H54 (cell line): ENCODE data around the gene RHBDF2.

Experiments
- DNase-seq: peaks from one replicate; pipeline ENCODE4 v3.0.0; 2011; ENCODE audit warnings: low spot score, mixed read lengths; ENCODE audit not compliant: insufficient read length
- FAIRE-seq: peaks from 3 replicates; lab custom pipeline; 2011; peaks lifted over from hg19 to GRCh38; lab: Jason Lieb, UNC
- POLR2A ChIP-seq: IDR thresholded peaks from 2 replicates; pipeline ENCODE4 v1.6.1; 2011; ENCODE audit warnings: low read depth, mild to moderate bottlenecking, low read length

Gene RHBDF2

DNA sequence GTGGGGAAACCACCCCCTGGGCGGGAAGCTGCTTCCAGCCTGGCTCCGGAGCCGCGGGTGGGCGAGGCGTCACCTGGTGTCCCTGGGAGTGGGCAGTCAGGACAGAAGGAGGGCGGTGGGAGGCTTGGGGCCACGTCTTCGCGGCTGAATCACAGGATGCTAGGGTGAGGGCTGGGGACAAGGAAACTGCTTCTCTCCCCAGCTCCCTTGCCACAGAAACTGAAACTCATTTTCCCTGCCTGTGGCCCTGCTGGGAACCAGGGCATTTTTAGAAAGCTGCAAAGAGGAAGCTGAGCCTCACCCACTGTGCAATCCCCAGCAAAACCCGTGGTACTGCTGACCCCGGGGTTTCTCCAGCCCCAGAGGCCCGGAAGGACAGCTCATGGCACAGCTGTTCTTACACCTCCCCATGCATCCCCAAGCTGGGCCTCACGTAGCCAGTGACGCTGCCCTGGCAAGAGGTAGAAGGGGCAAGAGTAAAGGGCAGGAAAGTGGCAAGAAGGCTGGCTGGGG, 8.2 kb downstream of the RHBDF2 start:
- DNase-seq (peak; percentile 83), FAIRE-seq (no peak)
- no peak for TF ChIP-seq POLR2A

DNA sequence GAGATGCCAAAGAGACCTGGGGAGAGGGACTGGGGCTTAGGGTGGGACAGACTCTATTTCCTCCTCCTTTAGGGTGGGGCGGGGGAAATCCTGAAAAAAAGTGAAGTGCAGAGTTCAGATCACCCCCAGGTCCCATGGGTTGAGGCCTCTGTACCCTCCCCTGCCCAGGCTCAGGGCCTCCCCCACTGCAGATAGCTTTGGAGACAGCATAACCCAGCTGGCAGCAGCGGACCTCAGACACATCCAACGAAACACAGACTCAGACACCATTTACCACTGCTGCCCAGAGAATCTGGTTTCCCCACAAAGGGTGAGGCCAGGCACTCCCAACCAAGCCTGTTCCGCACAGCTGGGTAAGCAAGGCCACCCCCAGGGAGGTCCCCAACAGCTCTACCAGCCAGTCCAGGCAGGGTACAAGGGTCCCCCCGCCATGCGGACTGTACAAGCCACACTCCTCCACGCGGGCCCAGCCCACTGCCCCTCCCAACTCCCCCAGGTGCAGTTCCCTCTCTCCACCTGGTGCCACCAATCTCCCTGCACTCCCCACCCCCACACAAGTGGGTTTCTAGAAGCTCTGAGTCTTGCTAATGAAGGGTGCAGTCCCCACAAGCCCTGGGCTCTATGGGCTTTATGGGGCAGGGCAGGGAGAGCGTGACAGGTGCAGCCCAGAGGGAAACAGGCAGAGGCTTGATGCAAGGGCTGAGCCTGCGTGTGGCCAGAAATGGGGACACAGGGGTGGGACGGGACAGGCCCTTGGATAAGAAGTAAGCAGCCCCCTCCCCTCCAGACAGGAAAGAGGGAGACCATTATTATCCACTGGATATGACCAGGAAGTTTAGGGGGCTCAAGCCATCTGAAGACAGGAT, 8.9 kb downstream of the RHBDF2 start:
- no peak for TF ChIP-seq POLR2A
- FAIRE-seq (no peak), DNase-seq (no peak)

DNA sequence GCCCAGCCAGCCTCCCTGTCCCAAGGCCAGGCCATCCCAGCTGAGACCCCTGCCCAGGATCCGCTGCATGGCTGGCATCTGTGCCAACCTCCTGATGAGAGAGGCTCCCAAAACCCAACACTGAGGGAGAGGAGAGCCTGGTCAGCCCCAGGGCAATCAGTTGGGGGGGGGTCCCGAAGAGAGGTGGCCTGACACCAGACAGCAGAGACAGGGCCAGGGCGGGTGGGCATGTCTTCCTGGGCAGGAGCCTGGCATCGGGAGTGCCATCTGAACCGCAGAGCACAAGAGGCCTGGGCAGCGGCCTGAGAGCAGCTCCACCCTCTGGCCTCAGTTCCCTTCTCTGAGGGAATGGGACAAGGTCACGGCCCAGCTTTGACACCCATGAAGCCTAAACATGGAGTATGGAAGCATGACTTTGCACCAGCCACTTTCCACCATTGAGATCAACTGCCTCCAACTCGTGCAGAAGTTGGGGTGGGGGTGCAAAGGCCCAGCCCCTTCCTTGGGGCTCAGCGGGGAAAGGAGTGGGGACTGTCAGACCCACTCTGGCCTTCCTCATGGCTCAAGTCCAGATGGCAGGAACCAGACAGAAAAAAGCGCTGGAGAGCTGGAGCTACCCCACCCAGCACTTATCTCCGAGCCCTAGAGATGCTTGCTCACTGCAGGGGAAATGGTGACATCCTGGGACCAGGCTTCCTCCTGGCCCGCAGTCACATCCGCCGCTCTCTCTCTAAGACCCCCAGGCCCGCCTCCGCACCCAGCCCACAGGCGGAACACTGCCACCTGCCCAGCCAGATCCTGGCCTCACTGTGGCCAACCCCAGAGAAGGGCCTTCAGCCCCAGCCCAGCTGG, 9.7 kb downstream of the RHBDF2 start:
- DNase-seq (no peak), FAIRE-seq (no peak)
- TF ChIP-seq POLR2A, result no peak

DNA sequence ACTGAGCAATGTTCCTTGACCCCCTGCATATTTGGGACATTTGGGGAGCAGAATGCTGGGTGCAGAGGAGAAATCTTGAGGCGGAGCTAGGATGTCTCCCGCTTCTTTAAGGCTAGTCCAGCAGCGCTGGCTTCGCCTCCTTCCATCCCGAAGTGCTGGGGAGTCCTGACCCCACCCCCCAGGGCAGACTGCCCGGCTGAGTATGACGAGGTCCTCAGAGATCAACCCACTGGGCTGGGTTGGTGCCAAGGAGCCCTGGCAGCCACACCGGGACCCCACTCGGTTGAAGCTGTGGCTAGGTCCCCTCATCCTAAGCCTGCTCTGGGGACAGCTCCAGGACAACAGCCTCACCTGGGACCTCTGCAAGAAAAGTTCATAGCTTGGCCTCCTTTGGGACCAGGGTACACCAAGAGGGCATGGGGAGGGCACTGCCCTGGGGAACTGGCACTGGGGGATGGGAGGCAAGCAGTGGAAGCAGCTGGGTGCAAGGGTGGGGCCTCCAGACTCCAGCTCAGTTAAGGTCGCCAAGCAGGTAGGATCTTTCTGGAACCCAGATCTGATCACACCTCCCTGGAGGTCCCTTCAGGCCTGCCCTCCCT, 11.0 kb downstream of the RHBDF2 start:
- DNase-seq, result no peak
- no peak for TF ChIP-seq POLR2A
- no peak for FAIRE-seq

DNA sequence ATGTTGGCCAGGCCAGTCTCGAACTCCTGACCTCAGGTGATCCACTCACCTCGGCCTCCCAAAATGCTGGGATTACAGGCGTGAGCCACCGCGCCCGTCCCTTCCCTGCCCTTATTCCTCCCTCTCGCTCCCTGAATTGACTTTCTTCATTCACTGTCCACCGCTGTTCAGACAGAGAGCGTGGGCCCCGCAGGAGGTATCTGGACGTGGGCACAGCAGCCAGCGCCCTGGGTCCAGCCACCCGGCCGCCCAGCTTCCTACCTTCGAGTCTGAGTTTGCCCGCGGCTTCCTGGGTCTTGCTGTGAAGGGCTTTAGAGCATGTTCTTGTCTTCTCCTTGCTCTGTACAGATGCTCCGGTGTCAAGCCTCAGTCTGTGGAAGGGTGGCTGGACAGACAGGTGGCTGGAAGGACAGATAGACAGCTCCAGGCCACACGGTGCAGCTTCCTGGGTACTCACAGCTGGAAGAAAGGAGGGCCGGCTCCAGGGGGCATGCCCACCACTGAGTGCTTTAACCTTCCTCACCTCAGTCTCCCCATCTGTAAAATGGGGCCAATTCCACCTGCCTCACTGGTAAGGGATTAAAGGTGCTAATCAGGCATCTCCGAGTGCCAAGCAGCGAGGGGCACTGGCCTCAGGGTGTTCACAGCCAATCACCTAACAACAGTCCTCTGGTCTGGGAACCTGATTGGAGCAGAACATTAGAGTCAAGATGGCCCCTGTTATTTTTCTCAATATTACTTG, 13.6 kb downstream of the RHBDF2 start:
- FAIRE-seq (no peak), DNase-seq (no peak)
- TF ChIP-seq POLR2A, result no peak

DNA sequence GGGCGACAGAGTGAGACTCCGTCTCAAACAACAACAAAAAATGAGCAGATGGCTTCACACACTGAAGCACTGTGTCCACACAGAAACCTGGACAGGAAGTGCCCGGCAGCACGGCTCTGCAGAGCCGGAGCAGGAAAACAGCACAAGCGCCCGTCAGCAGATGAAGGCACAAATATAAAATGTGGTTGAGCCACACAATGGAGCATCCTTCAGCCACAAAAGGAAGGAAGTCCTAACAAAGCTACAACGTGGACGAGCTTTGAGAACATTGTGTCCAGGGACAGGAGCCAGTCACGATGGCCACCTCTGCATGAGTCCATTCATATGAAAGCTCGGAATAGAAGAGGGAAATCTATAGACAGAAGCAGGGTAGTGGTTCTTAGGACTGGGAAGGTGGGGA, 15.7 kb downstream of the RHBDF2 start:
- DNase-seq (no peak), FAIRE-seq (no peak)
- TF ChIP-seq POLR2A, result no peak

DNA sequence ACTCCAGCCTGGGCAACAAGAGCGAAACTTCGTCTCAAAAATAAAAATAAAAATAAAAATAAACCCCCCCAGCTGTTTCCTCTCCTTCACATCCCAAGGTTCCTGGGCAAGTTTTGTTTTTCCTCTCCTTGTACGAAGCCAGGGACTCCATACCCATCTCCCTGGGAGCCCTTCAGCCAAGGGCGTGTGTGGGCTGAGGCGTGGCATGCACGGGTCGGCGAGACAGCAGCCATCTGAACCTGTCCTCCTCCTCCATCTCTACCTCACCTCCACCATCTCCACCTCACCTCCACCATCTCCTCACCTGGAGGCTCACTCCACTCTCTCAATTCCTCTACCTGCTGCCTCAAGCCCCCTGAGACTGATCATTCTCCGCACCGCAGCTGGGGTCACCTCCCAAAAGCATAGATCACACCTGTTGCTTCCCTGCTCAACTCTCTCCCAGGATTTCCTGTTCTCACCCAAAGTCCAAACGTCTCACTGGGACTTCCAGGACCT, 16.9 kb downstream of the RHBDF2 start:
- no peak for DNase-seq
- no peak for FAIRE-seq
- no peak for TF ChIP-seq POLR2A

DNA sequence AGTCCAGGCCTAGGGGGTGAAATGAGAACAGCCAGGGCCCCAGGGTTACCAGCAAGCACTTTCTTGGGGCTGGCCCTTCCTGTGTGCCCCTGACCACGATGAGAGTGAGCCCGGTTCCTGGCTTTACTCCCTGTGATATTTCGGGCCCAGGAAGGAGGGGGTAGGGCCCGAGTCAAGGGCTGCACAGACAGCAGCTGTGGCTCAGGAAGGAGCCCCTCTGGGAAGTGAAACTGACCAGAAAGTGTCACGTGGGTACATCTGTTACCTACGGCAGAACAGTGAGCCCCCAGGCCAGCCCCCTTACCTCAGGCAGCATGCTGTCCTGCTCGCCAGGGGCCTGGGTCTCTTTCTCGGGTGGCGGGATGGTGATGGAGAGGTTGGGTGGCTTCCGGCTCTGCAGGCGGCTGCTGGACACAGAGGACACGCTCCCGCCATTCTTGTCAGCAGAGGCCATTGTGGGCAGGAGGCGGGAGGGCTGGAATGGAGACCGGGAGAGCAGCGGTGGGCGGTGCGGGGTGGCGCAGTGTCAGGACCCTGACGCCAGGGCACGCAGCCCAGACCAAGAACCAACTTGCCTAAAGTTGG, 20.1 kb downstream of the RHBDF2 start:
- no peak for FAIRE-seq

DNA sequence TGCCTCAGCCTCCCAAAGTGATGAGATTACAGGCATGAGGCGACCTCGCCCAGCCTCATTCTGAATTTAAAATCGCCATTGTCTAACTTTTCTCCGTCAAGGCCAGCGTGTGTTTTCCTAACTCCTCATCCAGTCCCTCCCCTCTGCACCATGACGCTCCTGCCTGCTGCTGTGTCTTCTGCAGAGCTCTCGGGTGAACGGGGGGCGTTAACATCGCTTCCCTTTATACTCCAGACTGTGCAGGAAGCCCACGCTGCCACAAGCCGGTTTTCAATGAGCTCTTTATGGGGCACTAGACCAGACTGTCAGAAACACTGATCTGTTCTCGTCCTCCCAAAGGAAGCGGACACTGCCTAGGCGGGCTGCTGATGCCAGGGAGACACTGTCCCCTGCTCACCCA, 20.6 kb downstream of the RHBDF2 start:
- no peak for DNase-seq
- TF ChIP-seq POLR2A, result no peak
- no peak for FAIRE-seq

More for the DNA sequence above, 20.1 kb downstream of the RHBDF2 start:
- TF ChIP-seq POLR2A, result no peak
- no peak for DNase-seq

DNA sequence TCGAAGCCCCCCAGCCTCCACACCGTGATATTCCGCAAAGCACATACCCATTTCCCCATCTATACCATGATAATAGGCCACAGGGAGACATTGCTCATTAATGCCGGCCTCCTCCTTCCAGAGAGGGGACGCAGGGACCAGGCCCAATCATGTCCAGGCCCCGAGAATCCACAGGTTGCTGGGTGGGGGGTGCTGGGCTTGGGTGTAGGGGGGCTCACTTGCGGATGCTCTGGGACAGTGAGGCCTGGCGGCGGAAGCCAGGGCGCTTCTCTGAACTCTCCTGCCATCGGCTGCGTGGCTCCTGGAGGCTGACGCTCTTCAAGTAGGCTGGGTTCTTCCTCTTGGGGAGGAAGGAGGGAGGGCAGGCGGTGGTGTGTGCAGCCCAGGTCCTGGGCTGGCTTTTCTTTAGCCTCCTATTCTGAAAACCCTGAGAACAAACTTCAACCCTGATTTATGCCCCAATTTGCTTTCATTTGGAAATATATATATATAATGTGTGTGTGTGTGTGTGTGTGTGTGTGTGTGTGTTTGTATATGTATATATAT, 21.6 kb downstream of the RHBDF2 start:
- FAIRE-seq, result no peak
- DNase-seq, result no peak
- TF ChIP-seq POLR2A, result no peak

DNA sequence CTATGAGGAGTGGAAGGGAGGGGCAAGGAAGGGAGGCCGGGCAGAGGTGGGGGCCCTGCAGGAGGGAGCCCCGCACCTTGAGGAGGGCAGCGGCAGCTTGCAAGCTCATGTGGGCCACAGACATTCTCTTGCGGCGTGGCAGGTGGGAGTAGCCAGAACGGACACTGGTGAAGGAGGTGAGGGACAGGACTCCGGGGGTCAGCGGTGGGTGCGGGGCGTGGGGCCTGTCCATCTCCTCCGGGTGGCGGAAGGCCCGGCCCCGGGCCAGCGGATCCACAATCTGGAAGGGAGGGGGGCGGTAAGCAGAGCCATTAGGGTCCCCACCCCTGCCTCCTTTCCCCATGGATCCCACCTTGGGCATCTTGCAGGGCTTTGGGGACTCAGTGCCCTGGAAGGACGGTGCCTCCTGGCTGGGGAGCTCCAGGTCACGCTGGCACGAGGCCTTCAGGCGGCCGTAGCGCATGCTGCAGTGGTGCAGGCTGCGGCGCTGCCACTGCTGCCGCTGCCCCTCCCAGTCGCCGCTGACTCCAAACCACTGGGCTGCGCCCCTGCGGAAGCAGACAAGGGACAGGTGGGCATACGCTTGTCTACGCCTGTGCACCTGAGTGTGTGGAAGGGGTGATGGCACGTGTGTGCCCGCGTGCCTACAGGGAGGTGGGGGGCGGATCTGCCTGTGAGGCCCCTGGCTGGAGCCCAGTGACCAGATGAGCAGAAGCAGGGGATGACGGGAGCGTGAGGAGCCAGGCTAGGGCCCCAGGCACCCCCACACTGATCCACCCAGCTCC, 22.3 kb downstream of the RHBDF2 start:
- DNase-seq (no peak), FAIRE-seq (no peak)

DNA sequence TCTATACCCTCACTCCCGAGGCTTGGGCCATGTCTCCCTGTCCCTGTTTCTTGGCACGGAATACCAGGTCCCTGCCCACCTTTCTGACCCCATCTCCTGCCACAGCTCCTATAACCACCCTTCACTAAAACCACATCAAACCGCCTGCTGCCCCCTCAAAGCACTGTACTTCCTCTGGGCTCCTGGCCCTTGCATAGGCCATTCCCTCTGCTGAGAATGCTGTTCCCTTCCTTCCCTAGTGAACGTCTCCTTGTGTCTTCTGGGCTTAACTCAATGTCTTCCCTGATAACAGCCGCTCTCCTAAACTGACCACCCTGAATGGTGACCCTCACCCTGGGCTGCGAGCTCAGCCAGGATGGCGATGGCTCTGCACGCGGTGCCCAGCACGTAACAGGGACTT, 23.1 kb downstream of the RHBDF2 start:
- DNase-seq (no peak), FAIRE-seq (no peak)
- TF ChIP-seq POLR2A, result no peak

More for the DNA sequence above, 22.3 kb downstream of the RHBDF2 start:
- no peak for TF ChIP-seq POLR2A
